OCI-LY1 (cell line): ENCODE results near the gene CHST3.

Source experiments
- H2AFZ ChIP-seq: fragments of 200-600 bp; sonication (generic), shearing (Covaris generic); 2 replicates; pipeline ENCODE4 v1.6.0; 2014; ENCODE audit warnings: antibody characterized with exemption, mild to moderate bottlenecking, low read length
- H3F3A ChIP-seq: fragments of 200-600 bp; sonication (generic), shearing (Covaris generic); 2 replicates; pipeline ENCODE4 v1.6.0; 2014; ENCODE audit warnings: mild to moderate bottlenecking, antibody characterized with exemption, low read length, moderate library complexity; ENCODE audit not compliant: insufficient read depth
- H3K27ac ChIP-seq: fragments of 200-600 bp; sonication (generic); 2 replicates; pipeline ENCODE4 v1.5.1; 2014; ENCODE audit warnings: low read length, mixed run types, mild to moderate bottlenecking, low read depth; ENCODE audit not compliant: poor library complexity, severe bottlenecking
- H3K27me3 ChIP-seq: fragments of 200-600 bp; sonication (generic); 2 replicates; pipeline ENCODE4 v1.6.0; 2014; ENCODE audit warnings: antibody characterized with exemption, mild to moderate bottlenecking, low read length, moderate library complexity; ENCODE audit not compliant: insufficient read depth
- H3K36me3 ChIP-seq: fragments of 200-600 bp; sonication (generic); 2 replicates; pipeline ENCODE4 v1.6.1; 2014; ENCODE audit warnings: mild to moderate bottlenecking, antibody characterized with exemption, low read length, moderate library complexity, mixed read lengths; ENCODE audit not compliant: insufficient read depth
- H3K4me1 ChIP-seq: fragments of 200-600 bp; sonication (generic); 2 replicates; pipeline ENCODE4 v1.5.1; 2014; ENCODE audit warnings: mild to moderate bottlenecking, low read length, moderate library complexity; ENCODE audit not compliant: insufficient read depth, severe bottlenecking
- H3K4me2 ChIP-seq: fragments of 200-600 bp; sonication (generic), shearing (Covaris generic); 2 replicates; pipeline ENCODE4 v1.6.1; 2014; ENCODE audit warnings: low read length
- H3K4me3 ChIP-seq: fragments of 200-600 bp; sonication (generic); 2 replicates; pipeline ENCODE4 v1.5.1; 2014; ENCODE audit warnings: low read length, low read depth, mild to moderate bottlenecking, mixed read lengths; ENCODE audit not compliant: poor library complexity, severe bottlenecking
- H3K79me2 ChIP-seq: fragments of 200-600 bp; shearing (Covaris generic); 2 replicates; pipeline ENCODE4 v1.6.1; 2016; ENCODE audit warnings: mixed run types, low read length, mixed read lengths; ENCODE audit not compliant: insufficient read depth
- H3K9ac ChIP-seq: fragments of 200-600 bp; sonication (generic), shearing (Covaris generic); 2 replicates; pipeline ENCODE4 v1.6.1; 2014; ENCODE audit warnings: mild to moderate bottlenecking, low read length, mixed read lengths
- H3K9me2 ChIP-seq: fragments of 200-600 bp; sonication (generic), shearing (Covaris generic); 2 replicates; pipeline ENCODE4 v1.6.1; 2014; ENCODE audit warnings: low read depth, mild to moderate bottlenecking, low read length, mixed read lengths
- H3K9me3 ChIP-seq: fragments of 200-600 bp; shearing (Covaris generic); 2 replicates; pipeline ENCODE4 v1.6.1; 2014; ENCODE audit warnings: low read length, mixed read lengths
- H4K20me1 ChIP-seq: fragments of 200-600 bp; sonication (generic), shearing (Covaris generic); 2 replicates; pipeline ENCODE4 v1.6.0; 2016; ENCODE audit warnings: mild to moderate bottlenecking, low read length; ENCODE audit not compliant: insufficient read depth
- EZH2 ChIP-seq: fragments of 200-600 bp; sonication (generic), shearing (Covaris generic); IDR thresholded peaks from 2 replicates; pipeline ENCODE4 v1.8.0; 2017; ENCODE audit warnings: borderline replicate concordance, mixed run types, mild to moderate bottlenecking, antibody characterized with exemption, low read length, moderate library complexity, mixed read lengths
- TF ChIP-seq, protein P1 (sequence below): fragments of 200-600 bp; sonication (generic), shearing (Covaris generic); IDR thresholded peaks from 2 replicates; pipeline ENCODE4 v1.5.1; 2017; ENCODE audit warnings: mild to moderate bottlenecking, antibody characterized with exemption, low read length, moderate library complexity, mixed read lengths

Gene CHST3

GRCh38 chr10:71990706-71991269 lies 26.6 kb downstream of the CHST3 start:
- Histone ChIP-seq H3K27me3 (peaks cover 9% of the 10 kb centered on the region; the same call in 1 of the 2 replicates), H3K9me3 (no peaks in the 10 kb centered on the region), H3K9ac (no peak overlapping the region), H3K9me2 (no peaks in the 10 kb centered on the region), H3K4me2 (no peak overlapping the region), H3K4me3 (no peak overlapping the region), H3K4me1 (no peaks in the 10 kb centered on the region), H3F3A (no peaks in the 10 kb centered on the region), H3K27ac (no peak overlapping the region), H3K79me2 (no peaks in the 10 kb centered on the region), H4K20me1 (no peaks in the 10 kb centered on the region), H2AFZ (no peak overlapping the region), H3K36me3 (no peaks in the 10 kb centered on the region; the same call in 1 of the 2 replicates)
- TF ChIP-seq EZH2, result no peak
- TF ChIP-seq, protein P1, sequence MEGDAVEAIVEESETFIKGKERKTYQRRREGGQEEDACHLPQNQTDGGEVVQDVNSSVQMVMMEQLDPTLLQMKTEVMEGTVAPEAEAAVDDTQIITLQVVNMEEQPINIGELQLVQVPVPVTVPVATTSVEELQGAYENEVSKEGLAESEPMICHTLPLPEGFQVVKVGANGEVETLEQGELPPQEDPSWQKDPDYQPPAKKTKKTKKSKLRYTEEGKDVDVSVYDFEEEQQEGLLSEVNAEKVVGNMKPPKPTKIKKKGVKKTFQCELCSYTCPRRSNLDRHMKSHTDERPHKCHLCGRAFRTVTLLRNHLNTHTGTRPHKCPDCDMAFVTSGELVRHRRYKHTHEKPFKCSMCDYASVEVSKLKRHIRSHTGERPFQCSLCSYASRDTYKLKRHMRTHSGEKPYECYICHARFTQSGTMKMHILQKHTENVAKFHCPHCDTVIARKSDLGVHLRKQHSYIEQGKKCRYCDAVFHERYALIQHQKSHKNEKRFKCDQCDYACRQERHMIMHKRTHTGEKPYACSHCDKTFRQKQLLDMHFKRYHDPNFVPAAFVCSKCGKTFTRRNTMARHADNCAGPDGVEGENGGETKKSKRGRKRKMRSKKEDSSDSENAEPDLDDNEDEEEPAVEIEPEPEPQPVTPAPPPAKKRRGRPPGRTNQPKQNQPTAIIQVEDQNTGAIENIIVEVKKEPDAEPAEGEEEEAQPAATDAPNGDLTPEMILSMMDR, result no peak

GRCh38 chr10:71995449-71995848 lies 31.3 kb downstream of the CHST3 start:
- no peak overlapping the region for H3K27ac ChIP-seq
- no peaks in the 10 kb centered on the region for H3K9me3 ChIP-seq
- no peaks in the 10 kb centered on the region for H4K20me1 ChIP-seq
- no peaks in the 10 kb centered on the region for H3K4me1 ChIP-seq
- H3K9me2 ChIP-seq, result no peaks in the 10 kb centered on the region
- H3K4me2 ChIP-seq, result no peak overlapping the region
- H3K36me3 ChIP-seq, result no peaks in the 10 kb centered on the region; the same call in 1 of the 2 replicates
- TF ChIP-seq, protein P1, result no peak
- no peak for TF ChIP-seq EZH2
- no peak overlapping the region for H3K9ac ChIP-seq
- H3F3A ChIP-seq, result no peaks in the 10 kb centered on the region
- no peak overlapping the region for H3K4me3 ChIP-seq
- H3K27me3 ChIP-seq, result no peaks in the 10 kb centered on the region
- H3K79me2 ChIP-seq, result no peaks in the 10 kb centered on the region
- H2AFZ ChIP-seq, result no peak overlapping the region

- Histone ChIP-seq H3K36me3 (no peaks in the 10 kb centered on the region; the same call in 1 of the 2 replicates), H3K27me3 (no peaks in the 10 kb centered on the region), H3F3A (no peaks in the 10 kb centered on the region), H3K4me2 (no peak overlapping the region), H3K9ac (no peak overlapping the region), H3K27ac (no peak overlapping the region), H3K4me1 (no peaks in the 10 kb centered on the region), H3K9me2 (no peaks in the 10 kb centered on the region), H3K4me3 (no peak overlapping the region), H2AFZ (no peak overlapping the region), H4K20me1 (no peaks in the 10 kb centered on the region), H3K79me2 (no peaks in the 10 kb centered on the region), H3K9me3 (no peaks in the 10 kb centered on the region)
- no peak for TF ChIP-seq EZH2
- TF ChIP-seq, protein P1, result no peak
Measured at GRCh38 chr10:71995887-71996575, 31.8 kb downstream of the CHST3 start.
